Hepatocyte (in vitro differentiated cells): ENCODE data around the gene MRPL41. TPM values are rescaled to one million over a fixed set of nuclear protein-coding genes. Genes with fewer than 3 reads are reported as not detected.

Source experiments
- DNase-seq: peaks from one replicate; pipeline ENCODE4 v3.0.0-alpha.2; 2016; ENCODE audit warnings: low spot score
- H2AFZ ChIP-seq: fragments of 200-600 bp; sonication (generic); 2 replicates; pipeline ENCODE4 v1.6.0; 2016; ENCODE audit warnings: antibody characterized with exemption, mild to moderate bottlenecking
- H3K27ac ChIP-seq: fragments of 200-600 bp; sonication (generic); 2 replicates; pipeline ENCODE4 v1.5.1; 2016; ENCODE audit warnings: mild to moderate bottlenecking
- H3K27me3 ChIP-seq: fragments of 200-600 bp; sonication (generic); 2 replicates; pipeline ENCODE4 v1.6.1; 2016
- H3K36me3 ChIP-seq: fragments of 200-600 bp; sonication (generic); replicated peaks from 2 replicates; pipeline ENCODE4 v1.5.1; 2016; ENCODE audit warnings: low read depth; ENCODE audit not compliant: insufficient read depth
- H3K4me1 ChIP-seq: fragments of 200-600 bp; sonication (generic); 2 replicates; pipeline ENCODE4 v1.5.1; 2016; ENCODE audit warnings: mild to moderate bottlenecking, moderate library complexity; ENCODE audit not compliant: insufficient read depth
- H3K4me2 ChIP-seq: fragments of 200-600 bp; sonication (generic); 2 replicates; pipeline ENCODE4 v1.6.0; 2016
- H3K4me3 ChIP-seq: fragments of 200-600 bp; sonication (generic); 2 replicates; pipeline ENCODE4 v1.5.1; 2016; ENCODE audit warnings: mild to moderate bottlenecking
- H3K79me2 ChIP-seq: fragments of 200-600 bp; sonication (generic); 2 replicates; pipeline ENCODE4 v1.6.0; 2017; ENCODE audit warnings: mild to moderate bottlenecking
- H3K9me2 ChIP-seq: fragments of 200-600 bp; sonication (generic); replicated peaks from 2 replicates; pipeline ENCODE4 v1.6.0; 2017; ENCODE audit warnings: mild to moderate bottlenecking; ENCODE audit not compliant: insufficient read depth
- H3K9me3 ChIP-seq: fragments of 200-600 bp; sonication (generic); 2 replicates; pipeline ENCODE4 v1.5.1; 2016; ENCODE audit warnings: low read depth, mild to moderate bottlenecking
- H4K20me1 ChIP-seq: fragments of 200-600 bp; sonication (generic); 2 replicates; pipeline ENCODE4 v1.6.0; 2016; ENCODE audit warnings: mild to moderate bottlenecking; ENCODE audit not compliant: insufficient read depth, poor library complexity, severe bottlenecking
- EZH2 ChIP-seq: fragments of 200-600 bp; sonication (generic); IDR thresholded peaks from 2 replicates; pipeline ENCODE4 v1.6.1; 2016; ENCODE audit warnings: antibody characterized with exemption, mild to moderate bottlenecking, borderline replicate concordance
- EZH2phosphoT487 ChIP-seq: fragments of 200-600 bp; sonication (generic); IDR thresholded peaks from one replicate; pipeline ENCODE4 v1.6.1; 2018; ENCODE audit warnings: antibody characterized with exemption, mild to moderate bottlenecking, low read depth, moderate library complexity; ENCODE audit not compliant: unreplicated experiment, severe bottlenecking
- WGBS: methylation state at CpG from one replicate; pipeline ENCODE4 v1.1.6; 2016; ENCODE audit warnings: low lambda C conversion rate; ENCODE audit errors: missing lambda C conversion rate; 5-methylcytosine and 5-hydroxymethylcytosine counted together
- polyA plus RNA-seq: library from polyadenylated mRNA; unstranded; fragments of >200 nt; fragmentation: Nextera tagmentation; extraction: Ambion mirVana; gene quantifications from 2 replicates; pipeline ENCODE4 v1.2.1, GENCODE V29; 2016
- total RNA-seq: library from RNA; depleted of rRNA; stranded (reverse); fragments of >200 nt; gene quantifications from 2 replicates; pipeline ENCODE4 v1.2.3, GENCODE V29; 2014
- TF ChIP-seq, protein P1 (sequence below): fragments of 200-600 bp; sonication (generic); IDR thresholded peaks from 2 replicates; pipeline ENCODE4 v1.5.1; 2016; ENCODE audit warnings: antibody characterized with exemption, mild to moderate bottlenecking; ENCODE audit not compliant: poor library complexity

Gene MRPL41
- total and polyA plus RNA-seq, 2 experiments from 2014 or later: 36.6 to 86.0 TPM

DNA sequence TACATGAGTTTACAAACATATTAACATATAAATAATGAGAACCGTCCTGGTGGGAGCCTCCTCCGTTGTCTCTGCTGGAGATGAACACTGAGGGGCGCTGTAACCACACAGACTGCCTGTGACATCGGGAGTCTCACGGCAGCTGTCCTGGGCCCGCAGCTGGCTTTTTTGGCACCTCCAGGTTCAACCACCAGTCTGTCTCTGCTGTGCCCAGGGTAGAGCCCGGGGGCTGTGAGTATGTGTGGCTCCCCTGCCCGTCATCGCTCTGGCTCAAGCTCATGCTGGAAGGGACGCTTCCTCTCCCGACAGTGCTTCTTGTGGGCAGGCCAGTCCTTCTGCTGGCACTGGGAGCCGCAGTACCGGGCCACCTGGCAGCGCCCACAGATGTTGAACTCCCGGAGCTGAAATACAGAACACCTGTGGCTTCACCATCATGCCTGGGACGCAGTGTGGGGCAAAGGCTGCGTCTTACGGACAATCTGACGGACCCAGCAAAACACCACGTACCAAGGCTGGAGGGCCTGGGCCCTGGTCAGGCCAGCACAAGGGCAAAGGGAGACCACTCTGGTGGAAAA lies 30.7 kb downstream of the MRPL41 start:
- no peaks in the 10 kb centered on the region for H3K9me2 ChIP-seq
- no peak overlapping the region for H3K4me2 ChIP-seq
- H2AFZ ChIP-seq: no peak overlapping the region
- no peak overlapping the region for H3K4me3 ChIP-seq
- H3K9me3 ChIP-seq: no peaks in the 10 kb centered on the region
- H4K20me1 ChIP-seq: no peaks in the 10 kb centered on the region
- TF ChIP-seq, protein P1, sequence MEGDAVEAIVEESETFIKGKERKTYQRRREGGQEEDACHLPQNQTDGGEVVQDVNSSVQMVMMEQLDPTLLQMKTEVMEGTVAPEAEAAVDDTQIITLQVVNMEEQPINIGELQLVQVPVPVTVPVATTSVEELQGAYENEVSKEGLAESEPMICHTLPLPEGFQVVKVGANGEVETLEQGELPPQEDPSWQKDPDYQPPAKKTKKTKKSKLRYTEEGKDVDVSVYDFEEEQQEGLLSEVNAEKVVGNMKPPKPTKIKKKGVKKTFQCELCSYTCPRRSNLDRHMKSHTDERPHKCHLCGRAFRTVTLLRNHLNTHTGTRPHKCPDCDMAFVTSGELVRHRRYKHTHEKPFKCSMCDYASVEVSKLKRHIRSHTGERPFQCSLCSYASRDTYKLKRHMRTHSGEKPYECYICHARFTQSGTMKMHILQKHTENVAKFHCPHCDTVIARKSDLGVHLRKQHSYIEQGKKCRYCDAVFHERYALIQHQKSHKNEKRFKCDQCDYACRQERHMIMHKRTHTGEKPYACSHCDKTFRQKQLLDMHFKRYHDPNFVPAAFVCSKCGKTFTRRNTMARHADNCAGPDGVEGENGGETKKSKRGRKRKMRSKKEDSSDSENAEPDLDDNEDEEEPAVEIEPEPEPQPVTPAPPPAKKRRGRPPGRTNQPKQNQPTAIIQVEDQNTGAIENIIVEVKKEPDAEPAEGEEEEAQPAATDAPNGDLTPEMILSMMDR: peak; percentile 29
- TF ChIP-seq EZH2: no peak
- no peak for TF ChIP-seq EZH2phosphoT487
- no peaks in the 10 kb centered on the region for H3K27me3 ChIP-seq
- peaks cover 18% of the 10 kb centered on the region for H3K79me2 ChIP-seq
- DNase-seq: no peak
- H3K36me3 ChIP-seq: no peaks in the 10 kb centered on the region
- 92% methylated on average over 20 of the region's 20 CpGs for WGBS
- peaks cover 9% of the 10 kb centered on the region for H3K4me1 ChIP-seq
- H3K27ac ChIP-seq: no peak overlapping the region

DNA sequence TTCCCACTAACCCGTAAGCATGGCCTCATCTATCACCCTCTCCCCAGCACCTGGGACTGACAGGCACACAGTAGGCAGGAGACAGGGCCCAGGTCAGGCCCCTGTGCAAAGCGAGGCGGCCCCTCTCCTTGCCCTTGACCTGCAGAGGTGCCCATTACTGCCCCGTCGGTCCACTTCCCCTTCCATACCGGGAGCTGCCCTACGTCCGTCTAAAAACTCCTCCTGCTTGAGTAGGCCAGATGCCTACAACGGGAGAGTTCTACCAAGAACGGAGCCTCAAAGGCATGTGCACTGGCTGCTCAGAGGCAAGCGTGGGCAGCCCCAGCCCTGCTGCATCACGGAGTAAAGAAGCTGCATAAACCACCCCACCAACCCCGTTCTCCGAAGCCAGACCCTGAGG lies 31.7 kb downstream of the MRPL41 start:
- H3K9me2 ChIP-seq: no peaks in the 10 kb centered on the region
- H2AFZ ChIP-seq: no peak overlapping the region
- peaks cover under 1% of the 10 kb centered on the region for H4K20me1 ChIP-seq
- H3K36me3 ChIP-seq: no peaks in the 10 kb centered on the region
- no peaks in the 10 kb centered on the region for H3K9me3 ChIP-seq
- WGBS: 89% methylated on average over 14 of the region's 14 CpGs
- H3K4me3 ChIP-seq: no peak overlapping the region
- no peak for DNase-seq
- H3K79me2 ChIP-seq: peaks cover 17% of the 10 kb centered on the region
- no peak overlapping the region for H3K27ac ChIP-seq
- no peak overlapping the region for H3K4me2 ChIP-seq
- TF ChIP-seq, protein P1: no peak
- TF ChIP-seq EZH2 (no peak), EZH2phosphoT487 (no peak)
- peaks cover 4% of the 10 kb centered on the region for H3K4me1 ChIP-seq
- no peaks in the 10 kb centered on the region for H3K27me3 ChIP-seq

DNA sequence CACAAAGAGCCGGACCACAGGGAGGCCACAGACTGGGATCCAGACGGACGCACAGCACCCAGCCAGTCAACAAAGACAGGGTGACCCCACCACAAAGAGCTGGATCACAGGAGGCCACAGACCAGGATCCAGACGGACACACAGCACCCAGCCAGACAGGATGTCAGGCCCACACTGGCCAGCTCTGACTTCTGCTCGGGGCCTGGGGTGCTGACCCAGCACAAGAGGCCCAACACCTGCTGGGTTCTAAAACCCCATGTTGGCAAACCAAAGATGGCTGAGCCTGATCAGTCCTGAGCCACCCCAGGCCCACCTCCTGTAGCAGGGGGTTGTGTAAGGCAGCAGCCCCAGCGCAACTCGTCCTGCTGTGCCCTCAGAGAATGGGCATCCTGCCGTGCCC lies 32.3 kb downstream of the MRPL41 start:
- no peaks in the 10 kb centered on the region for H3K9me3 ChIP-seq

More for the DNA sequence above, 32.3 kb downstream of the MRPL41 start:
- WGBS: 93% methylated on average over 8 of the region's 8 CpGs
- Histone ChIP-seq H3K27ac (no peak overlapping the region), H3K4me3 (no peak overlapping the region), H3K36me3 (no peaks in the 10 kb centered on the region), H3K4me1 (peaks cover 7% of the 10 kb centered on the region), H4K20me1 (peaks cover 6% of the 10 kb centered on the region), H3K79me2 (peaks cover 23% of the 10 kb centered on the region), H2AFZ (no peak overlapping the region), H3K27me3 (no peaks in the 10 kb centered on the region), H3K9me2 (no peaks in the 10 kb centered on the region), H3K4me2 (no peak overlapping the region)
- TF ChIP-seq EZH2phosphoT487 (no peak), EZH2 (no peak)
- TF ChIP-seq, protein P1: no peak
- no peak for DNase-seq
